HL-60/S4 treated with retinoic acid at 250 ng/mL for 4 days and 3 days (cell line): Measurements from ENCODE around the gene B3GNT8.
"Not testable (repeated sequence)": the region's sequence is repeated elsewhere in the genome, so short reads cannot be mapped to it uniquely, and the experiment has no call there.

ENCODE experiments used
- in situ Hi-C: fragments of 300-500 bp; cut with MboI; formaldehyde crosslinking; loops from 2 replicates; pipeline ENCODE4 v1.7.0; 2022; ENCODE audit warnings: low sequenced_read_pairs

The B3GNT8 gene

GRCh38 chr19:41398050-41398418 lies 29.1 kb downstream of the B3GNT8 start:
- in situ Hi-C loops = no loop called here

- in situ Hi-C loops = no loop called here
Observed at GRCh38 chr19:41397086-41398049, 29.8 kb downstream of the B3GNT8 start, which contains the start of the genes BCKDHA and EXOSC5. Gene BCKDHA (plus strand): TSS chr19:41397818. CDS start chr19:41397828, 10 bp downstream. Gene EXOSC5 (minus strand): TSS chr19:41397359. CDS start chr19:41397328, 31 bp downstream.

GRCh38 chr19:41395355-41395754 lies 31.8 kb downstream of the B3GNT8 start:
- in situ Hi-C loops = no loop called here

GRCh38 chr19:41392775-41393174 lies 34.4 kb downstream of the B3GNT8 start:
- in situ Hi-C loops = no loop called here

GRCh38 chr19:41391618-41392017 lies 35.6 kb downstream of the B3GNT8 start:
- in situ Hi-C loops = no loop called here

- in situ Hi-C loops = no loop called here
Observed at GRCh38 chr19:41386442-41386841, 40.7 kb downstream of the B3GNT8 start.

GRCh38 chr19:41384351-41384750 lies 42.8 kb downstream of the B3GNT8 start:
- in situ Hi-C loops = no loop called here

- in situ Hi-C loops = not testable (repeated sequence)
Observed at GRCh38 chr19:41381536-41381935, 45.6 kb downstream of the B3GNT8 start.

- in situ Hi-C loops = no loop called here
Observed at GRCh38 chr19:41377977-41378709, 49.0 kb downstream of the B3GNT8 start.

GRCh38 chr19:41376998-41377365 lies 50.2 kb downstream of the B3GNT8 start:
- in situ Hi-C loops = no loop called here

GRCh38 chr19:41376241-41376997 lies 50.8 kb downstream of the B3GNT8 start, which contains the start of gene TMEM91:
Gene TMEM91 (plus strand): TSS chr19:41376533. CDS start chr19:41378310, 1,777 bp downstream.
- in situ Hi-C loops = no loop called here
